A673 (cell line): Measurements from ENCODE around the gene KLHL26. TPM values are rescaled to one million over a fixed set of nuclear protein-coding genes. Genes with fewer than 3 reads are reported as not detected.

Experiments
- BruUV-seq: library from RNA; stranded (reverse); fragments of 400-500 nt; replicated peaks from 2 replicates; lab custom pipeline; 2021; lab: Mats Ljungman, UMichigan
- CTCF ChIA-PET: fragments of 300-600 bp; sonication (Branson Sonifier 250); formaldehyde crosslinking; loops from one replicate; lab custom pipeline; 2022; ENCODE audit warnings: antibody characterized with exemption; lab: Charles Lee
- POLR2A ChIA-PET: fragments of 300-600 bp; sonication (Branson Sonifier 250); formaldehyde crosslinking; loops from one replicate; lab custom pipeline; 2022; ENCODE audit warnings: antibody characterized with exemption; ENCODE audit not compliant: low non-redundant PET; lab: Charles Lee
- DNase-seq: peaks from one replicate; pipeline ENCODE4 v3.0.0-alpha.2; 2015; ENCODE audit warnings: low spot score
- H3K27ac ChIP-seq: fragments of 200-600 bp; sonication (generic); 2 replicates; pipeline ENCODE4 v1.5.1; 2016; ENCODE audit warnings: mixed run types, low read depth, mild to moderate bottlenecking, mixed read lengths, antibody characterized with exemption, low read length; ENCODE audit not compliant: poor library complexity, severe bottlenecking
- H3K27me3 ChIP-seq: fragments of 200-600 bp; sonication (generic); replicated peaks from 2 replicates; pipeline ENCODE4 v1.6.1; 2017; ENCODE audit warnings: mixed run types, low read depth, mild to moderate bottlenecking, mixed read lengths, antibody characterized with exemption, low read length; ENCODE audit not compliant: insufficient read depth, poor library complexity
- H3K36me3 ChIP-seq: fragments of 200-600 bp; sonication (generic); 2 replicates; pipeline ENCODE4 v1.6.1; 2016; ENCODE audit warnings: mixed run types, mild to moderate bottlenecking, mixed read lengths, antibody characterized with exemption, low read length; ENCODE audit not compliant: insufficient read depth, poor library complexity, severe bottlenecking
- H3K4me1 ChIP-seq: fragments of 200-600 bp; sonication (generic); 2 replicates; pipeline ENCODE4 v1.6.1; 2017; ENCODE audit warnings: mixed run types, mild to moderate bottlenecking, mixed read lengths, antibody characterized with exemption, low read length; ENCODE audit not compliant: insufficient read depth, poor library complexity, severe bottlenecking
- H3K4me3 ChIP-seq: fragments of 200-600 bp; sonication (generic); 2 replicates; pipeline ENCODE4 v1.5.1; 2016; ENCODE audit warnings: low read depth, mixed run types, mild to moderate bottlenecking, mixed read lengths, low read length; ENCODE audit not compliant: poor library complexity, severe bottlenecking
- H3K9me3 ChIP-seq: fragments of 200-600 bp; sonication (generic); 2 replicates; pipeline ENCODE4 v1.6.1; 2016; ENCODE audit warnings: mixed run types, low read depth, mild to moderate bottlenecking, mixed read lengths, antibody characterized with exemption, low read length; ENCODE audit not compliant: poor library complexity, severe bottlenecking
- CTCF ChIP-seq: fragments of 300-800, 200-600 bp; sonication (generic); conservative IDR thresholded peaks from 2 replicates; pipeline ENCODE4 v1.5.1; 2017; ENCODE audit warnings: low read depth, mild to moderate bottlenecking, antibody characterized with exemption, low read length, moderate library complexity, mixed read lengths
- EZH2 ChIP-seq: fragments of 200-600 bp; sonication (generic); IDR thresholded peaks from 2 replicates; pipeline ENCODE4 v1.6.1; 2017; ENCODE audit warnings: borderline replicate concordance, low read depth, mild to moderate bottlenecking, mixed read lengths, antibody characterized with exemption, low read length; ENCODE audit not compliant: poor library complexity, severe bottlenecking
- intact Hi-C: fragments of 100-400 bp; cut with micrococcal nuclease; formaldehyde crosslinking; loops from one replicate; pipeline ENCODE4 v1.10.0; 2022; ENCODE audit not compliant: unreplicated experiment
- total RNA-seq: library from RNA; stranded (reverse); gene quantifications from 2 replicates; pipeline ENCODE4 v1.2.3, GENCODE V29; 2021

Gene KLHL26
- total RNA-seq, 1 experiment from 2014 or later, result 16.3 TPM

GRCh38 chr19:18683109-18683957, 46.5 kb downstream of the KLHL26 start, which contains the start of gene CRTC1:
Gene CRTC1 (plus strand): TSS chr19:18683680. CDS start chr19:18683703, 23 bp downstream.
- H3K9me3 ChIP-seq, result no peaks in the 10 kb centered on the region
- H3K27ac ChIP-seq, result peak within 1 kb of the TSS; percentile 80
- CTCF ChIA-PET, result no interaction called here

GRCh38 chr19:18683958-18684641, 47.3 kb downstream of the KLHL26 start:
- CTCF ChIA-PET, result no interaction called here
- no peak overlapping the region for H3K27ac ChIP-seq
- TF ChIP-seq EZH2 (no peak), CTCF (no peak)
- no peak for DNase-seq
- H3K27me3 ChIP-seq, result no peaks in the 10 kb centered on the region
- intact Hi-C loops, result no loop called here
- H3K4me3 ChIP-seq, result peak overlapping the region; percentile 58
- H3K4me1 ChIP-seq, result peaks cover 12% of the 10 kb centered on the region
- BruUV-seq, result no TSS peak
- no peaks in the 10 kb centered on the region for H3K36me3 ChIP-seq
- H3K9me3 ChIP-seq, result no peaks in the 10 kb centered on the region
- POLR2A ChIA-PET, result no interaction called here

More at GRCh38 chr19:18683109-18683957, 46.5 kb downstream of the KLHL26 start, which contains the start of gene CRTC1:
- BruUV-seq, result TSS peak; percentile 90
- H3K36me3 ChIP-seq, result no peaks in the 10 kb centered on the region
- POLR2A ChIA-PET, result no interaction called here
- peaks cover 16% of the 10 kb centered on the region for H3K4me1 ChIP-seq
- peak; percentile 94 for DNase-seq
- H3K4me3 ChIP-seq, result peak within 1 kb of the TSS; percentile 58
- intact Hi-C loops, result no loop called here
- H3K27me3 ChIP-seq, result no peaks in the 10 kb centered on the region
- no peak for TF ChIP-seq EZH2
- no peak for TF ChIP-seq CTCF

GRCh38 chr19:18684642-18684993, 47.8 kb downstream of the KLHL26 start:
- BruUV-seq, result no TSS peak
- no peak for DNase-seq
- peaks cover 12% of the 10 kb centered on the region for H3K4me1 ChIP-seq
- no peaks in the 10 kb centered on the region for H3K36me3 ChIP-seq
- TF ChIP-seq EZH2, result no peak
- TF ChIP-seq CTCF, result no peak
- peak overlapping the region; percentile 58 for H3K4me3 ChIP-seq
- H3K27me3 ChIP-seq, result no peaks in the 10 kb centered on the region
- intact Hi-C loops, result no loop called here
- H3K27ac ChIP-seq, result no peak overlapping the region
- ChIA-PET POLR2A (no interaction called here), CTCF (no interaction called here)
- H3K9me3 ChIP-seq, result no peaks in the 10 kb centered on the region
